HepG2 (cell line): ENCODE data around the gene RAB43. TPM values are rescaled to one million over a fixed set of nuclear protein-coding genes. Genes with fewer than 3 reads are reported as not detected.

Experiments
- CCAR2 ChIP-seq: fragments of 200-400 bp; formaldehyde crosslinking; optimal IDR thresholded peaks from 2 replicates; pipeline ENCODE3; 2018; ENCODE audit warnings: low read depth, mild to moderate bottlenecking, low read length, moderate library complexity
- HCFC1 ChIP-seq: fragments of 150-350 bp; IDR thresholded peaks from 2 replicates; pipeline ENCODE4 v1.6.1; 2014; ENCODE audit warnings: low read depth, low read length
- HOXA3 ChIP-seq: sonication (generic); formaldehyde crosslinking; IDR thresholded peaks from 2 replicates; pipeline ENCODE4 v1.5.0; 2020; ENCODE audit warnings: missing genetic modification reagents
- IKZF1 ChIP-seq: fragments of 450-650 bp; IDR thresholded peaks from 2 replicates; pipeline ENCODE4 v1.7.1; 2016
- NR2C2 ChIP-seq: sonication (generic); formaldehyde crosslinking; IDR thresholded peaks from 2 replicates; pipeline ENCODE4 v1.4.0; 2020; ENCODE audit warnings: missing genetic modification reagents, mild to moderate bottlenecking, moderate library complexity, borderline replicate concordance
- PHF21A ChIP-seq: sonication (generic); formaldehyde crosslinking; IDR thresholded peaks from 2 replicates; pipeline ENCODE4 v1.5.0; 2020; ENCODE audit warnings: mild to moderate bottlenecking, missing genetic modification reagents
- POLR2AphosphoS2 ChIP-seq: IDR thresholded peaks from 2 replicates; pipeline ENCODE4 v1.6.1; 2011; ENCODE audit warnings: low read depth, low read length, improper control_type of control experiment
- SIX4 ChIP-seq: sonication (generic); formaldehyde crosslinking; IDR thresholded peaks from 2 replicates; pipeline ENCODE4 v1.4.0; 2020; ENCODE audit warnings: missing genetic modification reagents
- SMARCC2 ChIP-seq: fragments of 450-650 bp; IDR thresholded peaks from 2 replicates; pipeline ENCODE4 v1.6.1; 2017; ENCODE audit warnings: antibody characterized with exemption, mild to moderate bottlenecking
- TARDBP ChIP-seq: sonication (generic); formaldehyde crosslinking; IDR thresholded peaks from 2 replicates; pipeline ENCODE4 v1.8.0; 2022; ENCODE audit warnings: mild to moderate bottlenecking, missing genetic modification reagents
- TCF12 ChIP-seq, 2 experiments: fragments of 450-650 bp in 1 of 2; sonication (generic) in 1 of 2; formaldehyde crosslinking in 1 of 2; IDR thresholded peaks; 2 replicates each; pipeline versions ENCODE4 v1.6.1 to v1.8.0; 2017 to 2022; ENCODE audit warnings: antibody characterized with exemption in 1 of 2, mild to moderate bottlenecking in 1 of 2, missing genetic modification reagents in 1 of 2, moderate library complexity in 1 of 2
- THAP11 ChIP-seq: IDR thresholded peaks from 2 replicates; pipeline ENCODE4 v1.6.1; 2016; ENCODE audit warnings: missing biosample characterization, missing genetic modification reagents
- XRCC5 ChIP-seq: fragments of 200-400 bp; formaldehyde crosslinking; optimal IDR thresholded peaks from 2 replicates; pipeline ENCODE3; 2017; ENCODE audit warnings: mild to moderate bottlenecking, low read length
- ZMYM4 ChIP-seq: sonication (generic); formaldehyde crosslinking; IDR thresholded peaks from 2 replicates; pipeline ENCODE4 v1.8.1; 2023; ENCODE audit warnings: mild to moderate bottlenecking, missing genetic modification reagents
- ZNF773 ChIP-seq: sonication (generic); formaldehyde crosslinking; IDR thresholded peaks from 2 replicates; pipeline ENCODE4 v1.4.0; 2020; ENCODE audit warnings: missing genetic modification reagents, borderline replicate concordance
- ZNF790 ChIP-seq: sonication (generic); formaldehyde crosslinking; IDR thresholded peaks from 2 replicates; pipeline ENCODE4 v1.8.0; 2022; ENCODE audit warnings: missing genetic modification reagents, mild to moderate bottlenecking, borderline replicate concordance
- ZNF850 ChIP-seq: sonication (generic); formaldehyde crosslinking; conservative IDR thresholded peaks from 2 replicates; pipeline ENCODE4 v1.9.0; 2021; ENCODE audit warnings: mild to moderate bottlenecking, missing genetic modification reagents
- ZSCAN29 ChIP-seq: sonication (generic); formaldehyde crosslinking; conservative IDR thresholded peaks from 2 replicates; pipeline ENCODE4 v1.4.0; 2020; ENCODE audit warnings: mild to moderate bottlenecking, missing genetic modification reagents
- polyA plus RNA-seq, 8 experiments: library from polyadenylated mRNA; depleted of rRNA in 3 of 8; stranded (reverse) in 7 of 8; unstranded in 1 of 8; fragments of >200 nt; fragmentation: Illumina TruSeq in 4 of 8; extraction: Trizol in 4 of 8; gene quantifications; 2 replicates each; pipeline versions ENCODE4 v1.2.1 to v1.2.3, GENCODE V29; 2011 to 2016; ENCODE audit warnings: low read depth in 4 of 8, missing spikeins in 1 of 8, mixed read lengths in 1 of 8; ENCODE audit not compliant: insufficient read depth in 1 of 8
- total RNA-seq, 5 experiments: library from RNA; depleted of rRNA; stranded (reverse); fragments of >200 nt; fragmentation: Illumina TruSeq; extraction: Trizol; gene quantifications; 2 replicates each; pipeline ENCODE4 v1.2.3, GENCODE V29; 2016; ENCODE audit warnings: low read depth in 1 of 5
- TF ChIP-seq, protein P1 (sequence below): sonication (generic); formaldehyde crosslinking; IDR thresholded peaks from 2 replicates; pipeline ENCODE4 v1.9.0; 2021; ENCODE audit warnings: mild to moderate bottlenecking, missing genetic modification reagents
- TF ChIP-seq, protein P2 (sequence below): sonication (generic); formaldehyde crosslinking; IDR thresholded peaks from 2 replicates; pipeline ENCODE4 v1.4.0; 2020; ENCODE audit warnings: missing genetic modification reagents
- TF ChIP-seq, protein P3 (sequence below): sonication (generic); formaldehyde crosslinking; IDR thresholded peaks from 2 replicates; pipeline ENCODE4 v1.8.0; 2022; ENCODE audit warnings: low read depth, missing genetic modification reagents

RAB43 gene
- total and polyA plus RNA-seq, 2 of the 13 experiments (the other 11 are each of a cell fraction or from before 2014, with no cell fraction given), result 11.8 to 18.4 TPM

DNA sequence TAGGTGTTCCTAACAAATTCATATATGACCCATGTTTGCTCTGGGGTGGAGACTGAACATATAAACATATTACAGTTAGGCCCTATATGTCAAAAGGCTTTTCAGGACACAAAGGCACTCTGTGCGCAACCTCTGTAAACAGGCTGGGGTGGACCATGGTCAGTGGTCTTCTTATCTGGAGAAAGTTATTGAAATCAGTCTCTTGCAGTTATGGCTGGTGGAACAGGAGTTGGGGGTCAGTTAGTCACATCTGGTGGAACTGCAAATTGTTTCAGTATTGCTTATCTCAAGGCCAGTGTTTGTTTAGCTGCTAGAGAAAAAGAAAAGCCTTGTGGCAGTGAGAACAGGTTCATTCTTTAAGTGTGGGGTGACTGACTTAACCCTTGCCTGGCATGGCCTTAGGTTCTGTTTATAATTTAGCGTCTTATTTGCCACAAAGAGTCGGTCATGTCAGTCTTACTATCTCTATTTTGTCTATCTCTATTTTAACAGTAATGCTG is 66.9 kb downstream of the RAB43 start (continued):
- TF ChIP-seq, protein P1, sequence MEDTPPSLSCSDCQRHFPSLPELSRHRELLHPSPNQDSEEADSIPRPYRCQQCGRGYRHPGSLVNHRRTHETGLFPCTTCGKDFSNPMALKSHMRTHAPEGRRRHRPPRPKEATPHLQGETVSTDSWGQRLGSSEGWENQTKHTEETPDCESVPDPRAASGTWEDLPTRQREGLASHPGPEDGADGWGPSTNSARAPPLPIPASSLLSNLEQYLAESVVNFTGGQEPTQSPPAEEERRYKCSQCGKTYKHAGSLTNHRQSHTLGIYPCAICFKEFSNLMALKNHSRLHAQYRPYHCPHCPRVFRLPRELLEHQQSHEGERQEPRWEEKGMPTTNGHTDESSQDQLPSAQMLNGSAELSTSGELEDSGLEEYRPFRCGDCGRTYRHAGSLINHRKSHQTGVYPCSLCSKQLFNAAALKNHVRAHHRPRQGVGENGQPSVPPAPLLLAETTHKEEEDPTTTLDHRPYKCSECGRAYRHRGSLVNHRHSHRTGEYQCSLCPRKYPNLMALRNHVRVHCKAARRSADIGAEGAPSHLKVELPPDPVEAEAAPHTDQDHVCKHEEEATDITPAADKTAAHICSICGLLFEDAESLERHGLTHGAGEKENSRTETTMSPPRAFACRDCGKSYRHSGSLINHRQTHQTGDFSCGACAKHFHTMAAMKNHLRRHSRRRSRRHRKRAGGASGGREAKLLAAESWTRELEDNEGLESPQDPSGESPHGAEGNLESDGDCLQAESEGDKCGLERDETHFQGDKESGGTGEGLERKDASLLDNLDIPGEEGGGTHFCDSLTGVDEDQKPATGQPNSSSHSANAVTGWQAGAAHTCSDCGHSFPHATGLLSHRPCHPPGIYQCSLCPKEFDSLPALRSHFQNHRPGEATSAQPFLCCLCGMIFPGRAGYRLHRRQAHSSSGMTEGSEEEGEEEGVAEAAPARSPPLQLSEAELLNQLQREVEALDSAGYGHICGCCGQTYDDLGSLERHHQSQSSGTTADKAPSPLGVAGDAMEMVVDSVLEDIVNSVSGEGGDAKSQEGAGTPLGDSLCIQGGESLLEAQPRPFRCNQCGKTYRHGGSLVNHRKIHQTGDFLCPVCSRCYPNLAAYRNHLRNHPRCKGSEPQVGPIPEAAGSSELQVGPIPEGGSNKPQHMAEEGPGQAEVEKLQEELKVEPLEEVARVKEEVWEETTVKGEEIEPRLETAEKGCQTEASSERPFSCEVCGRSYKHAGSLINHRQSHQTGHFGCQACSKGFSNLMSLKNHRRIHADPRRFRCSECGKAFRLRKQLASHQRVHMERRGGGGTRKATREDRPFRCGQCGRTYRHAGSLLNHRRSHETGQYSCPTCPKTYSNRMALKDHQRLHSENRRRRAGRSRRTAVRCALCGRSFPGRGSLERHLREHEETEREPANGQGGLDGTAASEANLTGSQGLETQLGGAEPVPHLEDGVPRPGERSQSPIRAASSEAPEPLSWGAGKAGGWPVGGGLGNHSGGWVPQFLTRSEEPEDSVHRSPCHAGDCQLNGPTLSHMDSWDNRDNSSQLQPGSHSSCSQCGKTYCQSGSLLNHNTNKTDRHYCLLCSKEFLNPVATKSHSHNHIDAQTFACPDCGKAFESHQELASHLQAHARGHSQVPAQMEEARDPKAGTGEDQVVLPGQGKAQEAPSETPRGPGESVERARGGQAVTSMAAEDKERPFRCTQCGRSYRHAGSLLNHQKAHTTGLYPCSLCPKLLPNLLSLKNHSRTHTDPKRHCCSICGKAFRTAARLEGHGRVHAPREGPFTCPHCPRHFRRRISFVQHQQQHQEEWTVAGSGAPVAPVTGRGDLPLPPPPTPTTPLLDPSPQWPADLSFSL (CRISPR knock-in tag), result peak; percentile 23; the same call in 1 of the 2 replicates
- TF ChIP-seq HOXA3 (CRISPR knock-in tag) (0 out of 2 replicates have a peak, but pooled peaks have one; percentile 32), ZMYM4 (CRISPR knock-in tag) (no peak; the same call in 1 of the 2 replicates), NR2C2 (peak; percentile 40; the same call in 1 of the 2 replicates), ZNF773 (CRISPR knock-in tag) (no peak), ZNF850 (no peak), SMARCC2 (no peak), PHF21A (CRISPR knock-in tag) (peak; percentile 37; the same call in 1 of the 2 replicates), XRCC5 (no peak), ZNF790 (CRISPR knock-in tag) (no peak), IKZF1 (no peak), THAP11 (CRISPR knock-in tag) (no peak), ZSCAN29 (CRISPR knock-in tag) (no peak), TCF12 (IDR thresholded peaks at IDR 0.05) (no peak), TCF12 (CRISPR knock-in tag; IDR thresholded peaks at IDR 0.05) (no peak), POLR2AphosphoS2 (no peak), SIX4 (no peak), HCFC1 (no peak), TARDBP (CRISPR knock-in tag) (peak; percentile 55; the same call in 1 of the 2 replicates), CCAR2 (no peak)
- TF ChIP-seq, protein P2, sequence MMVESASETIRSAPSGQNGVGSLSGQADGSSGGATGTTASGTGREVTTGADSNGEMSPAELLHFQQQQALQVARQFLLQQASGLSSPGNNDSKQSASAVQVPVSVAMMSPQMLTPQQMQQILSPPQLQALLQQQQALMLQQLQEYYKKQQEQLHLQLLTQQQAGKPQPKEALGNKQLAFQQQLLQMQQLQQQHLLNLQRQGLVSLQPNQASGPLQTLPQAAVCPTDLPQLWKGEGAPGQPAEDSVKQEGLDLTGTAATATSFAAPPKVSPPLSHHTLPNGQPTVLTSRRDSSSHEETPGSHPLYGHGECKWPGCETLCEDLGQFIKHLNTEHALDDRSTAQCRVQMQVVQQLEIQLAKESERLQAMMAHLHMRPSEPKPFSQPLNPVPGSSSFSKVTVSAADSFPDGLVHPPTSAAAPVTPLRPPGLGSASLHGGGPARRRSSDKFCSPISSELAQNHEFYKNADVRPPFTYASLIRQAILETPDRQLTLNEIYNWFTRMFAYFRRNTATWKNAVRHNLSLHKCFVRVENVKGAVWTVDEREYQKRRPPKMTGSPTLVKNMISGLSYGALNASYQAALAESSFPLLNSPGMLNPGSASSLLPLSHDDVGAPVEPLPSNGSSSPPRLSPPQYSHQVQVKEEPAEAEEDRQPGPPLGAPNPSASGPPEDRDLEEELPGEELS (CRISPR knock-in tag), result peak; percentile 86
- TF ChIP-seq, protein P3, sequence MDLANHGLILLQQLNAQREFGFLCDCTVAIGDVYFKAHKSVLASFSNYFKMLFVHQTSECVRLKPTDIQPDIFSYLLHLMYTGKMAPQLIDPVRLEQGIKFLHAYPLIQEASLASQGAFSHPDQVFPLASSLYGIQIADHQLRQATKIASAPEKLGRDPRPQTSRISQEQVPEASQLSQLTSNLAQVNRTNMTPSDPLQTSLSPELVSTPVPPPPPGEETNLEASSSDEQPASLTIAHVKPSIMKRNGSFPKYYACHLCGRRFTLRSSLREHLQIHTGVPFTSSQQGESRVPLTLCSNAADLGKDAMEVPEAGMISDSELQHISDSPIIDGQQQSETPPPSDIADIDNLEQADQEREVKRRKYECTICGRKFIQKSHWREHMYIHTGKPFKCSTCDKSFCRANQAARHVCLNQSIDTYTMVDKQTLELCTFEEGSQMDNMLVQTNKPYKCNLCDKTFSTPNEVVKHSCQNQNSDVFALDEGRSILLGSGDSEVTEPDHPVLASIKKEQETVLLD (CRISPR knock-in tag), result no peak
